Measurements from ENCODE around the gene NHLH2.

DNA sequence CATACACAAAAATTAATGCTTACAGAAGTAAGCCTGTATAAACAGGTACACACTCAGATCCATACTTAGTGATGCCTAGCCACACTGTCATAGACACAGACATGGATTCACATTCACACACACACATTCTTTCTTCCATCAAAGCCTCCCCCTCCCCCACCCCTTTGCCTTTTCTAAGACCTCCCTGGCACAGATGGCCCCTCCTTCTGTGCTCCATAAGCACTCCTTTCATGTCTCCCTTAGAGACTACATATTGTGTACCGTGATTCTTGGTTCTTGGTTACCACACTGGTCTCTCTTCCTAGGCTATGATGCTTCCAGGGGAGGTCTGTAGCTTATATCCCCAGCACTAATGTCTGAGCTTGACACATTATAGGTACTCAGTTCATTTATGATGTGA lies 2.0 kb upstream of the NHLH2 start:
- TF ChIP-seq, protein P1, sequence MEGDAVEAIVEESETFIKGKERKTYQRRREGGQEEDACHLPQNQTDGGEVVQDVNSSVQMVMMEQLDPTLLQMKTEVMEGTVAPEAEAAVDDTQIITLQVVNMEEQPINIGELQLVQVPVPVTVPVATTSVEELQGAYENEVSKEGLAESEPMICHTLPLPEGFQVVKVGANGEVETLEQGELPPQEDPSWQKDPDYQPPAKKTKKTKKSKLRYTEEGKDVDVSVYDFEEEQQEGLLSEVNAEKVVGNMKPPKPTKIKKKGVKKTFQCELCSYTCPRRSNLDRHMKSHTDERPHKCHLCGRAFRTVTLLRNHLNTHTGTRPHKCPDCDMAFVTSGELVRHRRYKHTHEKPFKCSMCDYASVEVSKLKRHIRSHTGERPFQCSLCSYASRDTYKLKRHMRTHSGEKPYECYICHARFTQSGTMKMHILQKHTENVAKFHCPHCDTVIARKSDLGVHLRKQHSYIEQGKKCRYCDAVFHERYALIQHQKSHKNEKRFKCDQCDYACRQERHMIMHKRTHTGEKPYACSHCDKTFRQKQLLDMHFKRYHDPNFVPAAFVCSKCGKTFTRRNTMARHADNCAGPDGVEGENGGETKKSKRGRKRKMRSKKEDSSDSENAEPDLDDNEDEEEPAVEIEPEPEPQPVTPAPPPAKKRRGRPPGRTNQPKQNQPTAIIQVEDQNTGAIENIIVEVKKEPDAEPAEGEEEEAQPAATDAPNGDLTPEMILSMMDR (IDR thresholded peaks at IDR 0.05) = no peak
- TF ChIP-seq EP300 (IDR thresholded peaks at IDR 0.05) (no peak), POLR2A (IDR thresholded peaks at IDR 0.05; ENCODE audit: low read length) (no peak), FOSB (CRISPR knock-in tag; IDR thresholded peaks at IDR 0.05) (no peak), SREBF2 (IDR thresholded peaks at IDR 0.05) (no peak), MAZ (IDR thresholded peaks at IDR 0.05; ENCODE audit: borderline replicate concordance, low read depth, low read length) (no peak), NFE2L2 (conservative IDR thresholded peaks at IDR 0.05; ENCODE audit: low read length) (no peak), CBX2 (IDR thresholded peaks at IDR 0.05; ENCODE audit: borderline replicate concordance, low read depth) (no peak), JUN (IDR thresholded peaks at IDR 0.05) (no peak)
- TF ChIP-seq, protein P2, sequence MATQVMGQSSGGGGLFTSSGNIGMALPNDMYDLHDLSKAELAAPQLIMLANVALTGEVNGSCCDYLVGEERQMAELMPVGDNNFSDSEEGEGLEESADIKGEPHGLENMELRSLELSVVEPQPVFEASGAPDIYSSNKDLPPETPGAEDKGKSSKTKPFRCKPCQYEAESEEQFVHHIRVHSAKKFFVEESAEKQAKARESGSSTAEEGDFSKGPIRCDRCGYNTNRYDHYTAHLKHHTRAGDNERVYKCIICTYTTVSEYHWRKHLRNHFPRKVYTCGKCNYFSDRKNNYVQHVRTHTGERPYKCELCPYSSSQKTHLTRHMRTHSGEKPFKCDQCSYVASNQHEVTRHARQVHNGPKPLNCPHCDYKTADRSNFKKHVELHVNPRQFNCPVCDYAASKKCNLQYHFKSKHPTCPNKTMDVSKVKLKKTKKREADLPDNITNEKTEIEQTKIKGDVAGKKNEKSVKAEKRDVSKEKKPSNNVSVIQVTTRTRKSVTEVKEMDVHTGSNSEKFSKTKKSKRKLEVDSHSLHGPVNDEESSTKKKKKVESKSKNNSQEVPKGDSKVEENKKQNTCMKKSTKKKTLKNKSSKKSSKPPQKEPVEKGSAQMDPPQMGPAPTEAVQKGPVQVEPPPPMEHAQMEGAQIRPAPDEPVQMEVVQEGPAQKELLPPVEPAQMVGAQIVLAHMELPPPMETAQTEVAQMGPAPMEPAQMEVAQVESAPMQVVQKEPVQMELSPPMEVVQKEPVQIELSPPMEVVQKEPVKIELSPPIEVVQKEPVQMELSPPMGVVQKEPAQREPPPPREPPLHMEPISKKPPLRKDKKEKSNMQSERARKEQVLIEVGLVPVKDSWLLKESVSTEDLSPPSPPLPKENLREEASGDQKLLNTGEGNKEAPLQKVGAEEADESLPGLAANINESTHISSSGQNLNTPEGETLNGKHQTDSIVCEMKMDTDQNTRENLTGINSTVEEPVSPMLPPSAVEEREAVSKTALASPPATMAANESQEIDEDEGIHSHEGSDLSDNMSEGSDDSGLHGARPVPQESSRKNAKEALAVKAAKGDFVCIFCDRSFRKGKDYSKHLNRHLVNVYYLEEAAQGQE (IDR thresholded peaks at IDR 0.05) = no peak
- TF ChIP-seq, protein P3, sequence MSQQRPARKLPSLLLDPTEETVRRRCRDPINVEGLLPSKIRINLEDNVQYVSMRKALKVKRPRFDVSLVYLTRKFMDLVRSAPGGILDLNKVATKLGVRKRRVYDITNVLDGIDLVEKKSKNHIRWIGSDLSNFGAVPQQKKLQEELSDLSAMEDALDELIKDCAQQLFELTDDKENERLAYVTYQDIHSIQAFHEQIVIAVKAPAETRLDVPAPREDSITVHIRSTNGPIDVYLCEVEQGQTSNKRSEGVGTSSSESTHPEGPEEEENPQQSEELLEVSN (IDR thresholded peaks at IDR 0.05; ENCODE audit: borderline replicate concordance, low read depth) = no peak

All from A549 (cell line).